Esophagus squamous epithelium (tissue), 5 donors: ENCODE data around the gene DTX1. TPM values are rescaled to one million over a fixed set of nuclear protein-coding genes. Genes with fewer than 3 reads are reported as not detected.

Experiments
- DNase-seq: peaks from one replicate; lab custom pipeline; 2025; lab: John Stamatoyannopoulos, UW
- H3K27ac ChIP-seq, 4 donors: fragments of 200-600 bp; sonication (generic); one replicate each; pipeline ENCODE4 v1.5.1; 2016 to 2019; ENCODE audit warnings: mild to moderate bottlenecking in 1 of 4
- H3K27me3 ChIP-seq, 4 donors: fragments of 200-600 bp; sonication (generic); 1 replicate in 3 of 4; 2 replicates in 1 of 4; pipeline versions ENCODE4 v1.5.1 to v1.6.0; 2017 to 2021; ENCODE audit warnings: antibody characterized with exemption in 1 of 4
- H3K36me3 ChIP-seq, 3 donors: fragments of 200-600 bp; sonication (generic); one replicate each; pipeline ENCODE4 v1.5.1; 2016 to 2019
- H3K4me1 ChIP-seq, 3 donors: fragments of 200-600 bp; sonication (generic); one replicate each; pipeline ENCODE4 v1.5.1; 2017 to 2019
- H3K4me3 ChIP-seq, 4 donors: fragments of 200-600 bp; sonication (generic); 1 replicate in 3 of 4; 2 replicates in 1 of 4; pipeline ENCODE4 v1.5.1; 2016 to 2019; ENCODE audit warnings: mild to moderate bottlenecking in 2 of 4, moderate library complexity in 1 of 4
- H3K9me3 ChIP-seq, 3 donors: fragments of 200-600 bp; sonication (generic); one replicate each; pipeline ENCODE4 v1.5.1; 2016 to 2019
- CTCF ChIP-seq, 6 experiments: fragments of 450-650 bp in 4 of 6; fragments of 200-600 bp in 2 of 6; sonication (generic) in 2 of 6; IDR thresholded peaks; one replicate each; pipeline ENCODE4 v1.5.1; 2016 to 2019; ENCODE audit warnings: antibody characterized with exemption in 6 of 6, mild to moderate bottlenecking in 4 of 6, moderate library complexity in 4 of 6
- POLR2A ChIP-seq, 4 donors: fragments of 450-650 bp; IDR thresholded peaks; one replicate each; pipeline ENCODE4 v1.6.1; 2017; ENCODE audit warnings: antibody characterized with exemption in 4 of 4, mild to moderate bottlenecking in 4 of 4, moderate library complexity in 3 of 4
- WGBS, 2 donors: methylation state at CpG; one replicate each; pipeline ENCODE4 v1.1.5; 2018; 5-methylcytosine and 5-hydroxymethylcytosine counted together
- intact Hi-C: fragments of 100-400 bp; cut with DNase I; formaldehyde crosslinking; loops from one replicate; pipeline ENCODE4 v1.15.0; 2022
- total RNA-seq, 4 donors: library from RNA; depleted of rRNA; stranded (reverse); fragments of >200 nt; gene quantifications; one replicate each; pipeline ENCODE4 v1.1.0, GENCODE V29; 2016
- donor health status: DM: yes; HTN: yes; CAD: no.

Gene DTX1
- total RNA-seq, 4 donors from 2014 or later, result 0.49 to 4.8 (median 1.8) TPM

DNA sequence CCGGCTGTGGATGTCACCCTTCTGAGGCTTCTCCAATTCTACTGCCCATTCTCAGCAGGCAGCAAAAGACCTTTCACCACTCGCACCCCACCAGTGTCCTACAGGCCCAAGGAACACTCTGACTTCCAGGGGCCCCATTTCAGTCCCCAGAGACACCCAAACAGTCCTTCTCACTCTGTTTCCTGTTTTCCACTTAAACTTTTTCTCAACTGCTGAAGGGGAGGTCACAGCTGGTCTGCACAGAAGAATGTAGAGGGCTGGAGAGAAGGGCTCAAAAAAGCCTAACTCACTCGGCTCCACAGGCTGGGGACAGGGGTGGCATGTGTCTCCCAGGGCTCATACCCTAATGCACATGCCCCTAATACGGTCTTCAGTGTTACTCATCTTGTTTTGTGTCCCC, 4.2 kb upstream of the DTX1 start:
- Histone ChIP-seq H3K27ac (no peak overlapping the region), H3K27me3 (peaks cover 5 to 83% (median 8%) of the 10 kb centered on the region in 4 donors), H3K9me3 (no peaks in the 10 kb centered on the region), H3K4me1 (peaks cover 7 to 21% (median 7%) of the 10 kb centered on the region in 3 donors), H3K4me3 (no peak overlapping the region), H3K36me3 (no peaks in the 10 kb centered on the region)
- intact Hi-C loops, result loop anchor here (5.0 kb wide), 2 partner anchors 40 to 110 kb away; no protein-coding TSS in a partner anchor
- DNase-seq, result no peak
- 50% methylated on average over 3 to 4 of the region's 4 CpGs for WGBS, 2 donors
- TF ChIP-seq POLR2A (IDR thresholded peaks at IDR 0.05), result no peak
- no peak for TF ChIP-seq CTCF (IDR thresholded peaks at IDR 0.05)

DNA sequence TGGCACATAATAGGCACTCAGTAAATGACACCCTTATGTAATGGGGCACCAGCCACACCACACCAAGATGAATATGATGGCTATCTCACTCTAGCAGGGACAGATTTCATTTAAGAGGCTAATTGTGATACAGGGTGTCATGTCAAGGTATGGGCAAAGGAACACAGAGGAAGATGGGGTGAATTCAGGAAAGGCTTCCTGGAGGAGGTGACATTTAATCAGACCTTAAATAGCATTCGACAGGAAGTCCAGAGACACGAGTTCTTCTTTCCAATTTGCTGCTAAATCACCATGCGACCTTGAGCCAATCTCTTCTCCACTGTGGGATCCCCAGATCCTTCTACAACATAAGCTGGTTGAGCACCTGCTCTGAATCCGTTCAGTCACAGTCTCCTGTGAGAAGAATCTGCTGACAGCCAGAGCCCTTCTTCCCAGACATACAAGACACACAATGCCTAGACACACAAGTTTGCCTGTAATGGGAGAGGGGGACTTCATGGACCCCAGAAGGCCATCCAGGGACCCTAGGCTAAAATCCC, 1.5 kb upstream of the DTX1 start:
- no peak for DNase-seq
- H3K4me3 ChIP-seq, result no peak overlapping the region
- H3K4me1 ChIP-seq, result peaks cover 7 to 25% (median 8%) of the 10 kb centered on the region in 3 donors
- WGBS, 2 donors, result 42 to 61% methylated on average over 4 of the region's 4 CpGs
- H3K36me3 ChIP-seq, result no peaks in the 10 kb centered on the region
- intact Hi-C loops, result loop anchor here (5.0 kb wide), 2 partner anchors 37 to 107 kb away; no protein-coding TSS in a partner anchor
- H3K27me3 ChIP-seq, result peaks cover 5 to 85% (median 10%) of the 10 kb centered on the region in 4 donors
- H3K27ac ChIP-seq, result no peak overlapping the region
- no peak for TF ChIP-seq POLR2A (IDR thresholded peaks at IDR 0.05)
- no peak for TF ChIP-seq CTCF (IDR thresholded peaks at IDR 0.05)
- no peaks in the 10 kb centered on the region for H3K9me3 ChIP-seq

GRCh38 chr12:113055594-113056380, 743 bp upstream of the DTX1 start:
- intact Hi-C loops, result no loop called here
- Histone ChIP-seq H3K4me3 (peak overlapping the region in 2 of 4 donors; percentile 49 to 71), H3K36me3 (no peaks in the 10 kb centered on the region), H3K27ac (no peak overlapping the region), H3K4me1 (peaks cover 7 to 25% (median 8%) of the 10 kb centered on the region in 3 donors), H3K27me3 (peaks cover 5 to 85% (median 10%) of the 10 kb centered on the region in 4 donors), H3K9me3 (no peaks in the 10 kb centered on the region)
- WGBS, 2 donors, result 52 to 56% methylated on average over 6 to 12 of the region's 13 CpGs
- TF ChIP-seq CTCF (IDR thresholded peaks at IDR 0.05), result no peak
- no peak for DNase-seq

GRCh38 chr12:113056381-113056630, 224 bp upstream of the DTX1 start:
- H3K9me3 ChIP-seq, result no peaks in the 10 kb centered on the region
- intact Hi-C loops, result no loop called here
- TF ChIP-seq POLR2A (IDR thresholded peaks at IDR 0.05) (no peak), CTCF (IDR thresholded peaks at IDR 0.05) (no peak)
- H3K27me3 ChIP-seq, result peaks cover 5 to 85% (median 10%) of the 10 kb centered on the region in 4 donors
- 20% methylated on average over 1 of the region's 8 CpGs; no CpG with 5 or more reads in 1 of the 2 donors for WGBS, 2 donors
- no peak overlapping the region for H3K27ac ChIP-seq
- no peak for DNase-seq
- H3K4me3 ChIP-seq, result peak overlapping the region; percentile 34 to 71 (median 42)
- no peaks in the 10 kb centered on the region for H3K36me3 ChIP-seq
- H3K4me1 ChIP-seq, result peaks cover 7 to 25% (median 8%) of the 10 kb centered on the region in 3 donors
